C4-2B (cell line): ENCODE measurements around the gene IQGAP2.

Experiments used
- ZFX ChIP-seq: fragments of 450-650 bp; IDR thresholded peaks from 2 replicates; pipeline ENCODE4 v1.6.1; 2017
- TF ChIP-seq, protein P1 (sequence below): fragments of 450-650 bp; conservative IDR thresholded peaks from 2 replicates; pipeline ENCODE4 v1.5.1; 2017; ENCODE audit warnings: mild to moderate bottlenecking

DNA sequence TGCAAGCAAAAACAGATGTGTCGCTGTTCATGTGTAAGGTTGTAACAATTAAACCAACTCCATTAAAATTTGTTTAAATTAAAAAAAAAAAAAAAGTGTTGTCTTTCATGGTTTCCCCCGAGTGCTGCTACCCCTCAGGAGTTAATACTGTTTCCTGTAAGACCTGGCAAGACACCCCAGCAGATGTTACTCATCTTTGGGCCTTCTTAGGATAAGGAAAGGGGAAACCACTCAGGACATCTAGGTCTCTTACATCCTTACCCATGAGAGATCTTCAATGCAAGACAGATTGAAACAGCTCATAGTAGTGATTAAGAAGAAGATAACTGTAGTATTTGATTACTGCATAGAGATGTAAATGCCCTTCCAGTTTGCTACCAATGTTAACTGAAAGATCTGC lies 279.3 kb downstream of the IQGAP2 start:
- TF ChIP-seq, protein P1, sequence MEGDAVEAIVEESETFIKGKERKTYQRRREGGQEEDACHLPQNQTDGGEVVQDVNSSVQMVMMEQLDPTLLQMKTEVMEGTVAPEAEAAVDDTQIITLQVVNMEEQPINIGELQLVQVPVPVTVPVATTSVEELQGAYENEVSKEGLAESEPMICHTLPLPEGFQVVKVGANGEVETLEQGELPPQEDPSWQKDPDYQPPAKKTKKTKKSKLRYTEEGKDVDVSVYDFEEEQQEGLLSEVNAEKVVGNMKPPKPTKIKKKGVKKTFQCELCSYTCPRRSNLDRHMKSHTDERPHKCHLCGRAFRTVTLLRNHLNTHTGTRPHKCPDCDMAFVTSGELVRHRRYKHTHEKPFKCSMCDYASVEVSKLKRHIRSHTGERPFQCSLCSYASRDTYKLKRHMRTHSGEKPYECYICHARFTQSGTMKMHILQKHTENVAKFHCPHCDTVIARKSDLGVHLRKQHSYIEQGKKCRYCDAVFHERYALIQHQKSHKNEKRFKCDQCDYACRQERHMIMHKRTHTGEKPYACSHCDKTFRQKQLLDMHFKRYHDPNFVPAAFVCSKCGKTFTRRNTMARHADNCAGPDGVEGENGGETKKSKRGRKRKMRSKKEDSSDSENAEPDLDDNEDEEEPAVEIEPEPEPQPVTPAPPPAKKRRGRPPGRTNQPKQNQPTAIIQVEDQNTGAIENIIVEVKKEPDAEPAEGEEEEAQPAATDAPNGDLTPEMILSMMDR, result no peak
- no peak for TF ChIP-seq ZFX
